HG03565 (cell line): ENCODE results near the gene LAPTM5.

Experiments used
- ATAC-seq: cut with Tn5 transposase; IDR thresholded peaks from one replicate; pipeline ENCODE4 v1.9.1; 2021; ENCODE audit warnings: mild to moderate bottlenecking, moderate library complexity; ENCODE audit not compliant: unreplicated experiment

Gene LAPTM5

DNA sequence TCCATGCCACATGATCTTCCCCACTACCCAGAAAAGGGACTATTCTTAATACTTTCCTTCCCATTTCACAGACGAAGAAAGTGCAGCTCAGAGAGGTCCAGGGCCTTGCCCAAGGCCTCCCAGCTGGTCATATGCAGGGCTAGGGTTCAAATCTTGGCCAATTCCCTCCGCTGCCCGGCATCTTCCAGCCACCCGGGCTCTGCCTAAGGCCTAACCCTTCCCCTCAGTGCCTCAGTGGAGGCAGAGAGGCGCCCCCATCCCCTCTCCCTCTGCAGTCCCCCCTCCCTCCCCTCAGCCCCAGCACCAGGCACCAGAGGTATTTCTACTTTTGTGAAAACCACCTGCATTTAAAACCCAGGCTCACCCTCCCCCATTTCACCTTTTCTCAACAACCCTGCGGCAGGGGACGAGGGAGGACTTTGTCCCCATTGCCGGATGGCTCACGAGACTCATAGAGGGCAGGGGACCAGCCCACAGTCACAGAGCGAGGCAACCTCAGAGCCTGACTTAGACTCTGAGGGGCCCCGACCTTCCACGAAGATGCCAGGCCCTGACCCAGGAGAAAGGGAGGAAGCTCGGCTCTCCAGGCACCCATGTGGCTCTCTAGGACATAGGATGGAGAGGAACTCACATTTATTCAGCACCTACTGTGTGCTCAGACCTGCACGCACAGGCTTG, 12.3 kb downstream of the LAPTM5 start:
- no peak for ATAC-seq

DNA sequence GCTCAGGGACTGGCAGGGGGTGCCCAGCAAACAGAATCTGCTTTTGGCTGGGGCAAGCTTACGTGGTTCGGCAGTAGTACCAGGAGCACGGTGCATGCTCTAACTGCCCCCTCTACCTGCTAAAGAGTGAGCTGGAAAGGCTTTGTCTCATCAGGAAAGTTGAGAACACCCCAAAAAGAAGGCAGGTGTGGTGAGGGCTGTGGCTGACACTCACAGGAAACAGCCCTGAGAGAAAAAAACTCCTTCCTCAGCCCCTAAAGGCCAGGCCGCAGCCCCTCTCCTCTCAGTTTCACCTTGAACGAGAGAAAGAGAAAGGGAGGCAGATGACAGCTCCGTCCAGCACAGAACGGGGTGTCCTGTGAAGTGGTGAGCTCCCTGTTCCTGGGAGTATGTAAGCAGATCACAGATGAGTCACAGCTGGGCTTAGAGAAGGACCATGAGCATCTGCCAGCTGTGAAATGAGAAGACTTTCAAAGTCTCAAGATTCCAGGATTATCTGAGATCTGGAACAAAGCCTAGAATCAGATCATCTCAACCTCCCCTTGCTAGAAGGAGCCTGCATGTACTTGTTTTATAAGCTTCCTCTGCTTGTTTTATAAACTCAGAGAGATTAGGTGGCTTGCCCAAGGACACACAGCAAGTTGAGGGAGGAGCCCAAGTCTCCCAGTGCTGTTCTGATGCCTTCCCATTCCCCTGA, 13.4 kb downstream of the LAPTM5 start:
- ATAC-seq: peak; percentile 18

DNA sequence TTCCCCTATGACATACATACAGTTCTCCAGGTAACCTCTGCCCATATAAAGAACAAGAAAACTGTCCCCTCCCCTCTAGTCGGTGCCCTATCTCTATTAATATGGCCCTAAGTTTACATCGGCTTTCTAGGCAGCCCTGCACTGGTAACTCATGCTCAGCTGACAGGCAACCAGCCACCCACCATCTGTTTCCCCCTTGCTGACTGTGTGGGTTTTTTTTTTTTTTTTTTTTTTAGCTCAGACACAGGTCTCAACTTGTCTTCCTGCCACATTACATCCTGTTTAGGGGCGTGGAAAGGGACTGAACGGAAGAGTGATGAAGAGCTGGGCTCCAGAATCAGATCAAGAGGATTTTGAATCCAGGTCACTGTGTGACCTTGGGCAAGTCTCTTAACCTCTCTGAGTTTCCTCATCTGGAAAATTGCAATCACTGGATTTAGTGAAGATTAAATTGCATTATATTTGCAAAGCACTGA, 14.0 kb downstream of the LAPTM5 start:
- peak; percentile 27 for ATAC-seq

DNA sequence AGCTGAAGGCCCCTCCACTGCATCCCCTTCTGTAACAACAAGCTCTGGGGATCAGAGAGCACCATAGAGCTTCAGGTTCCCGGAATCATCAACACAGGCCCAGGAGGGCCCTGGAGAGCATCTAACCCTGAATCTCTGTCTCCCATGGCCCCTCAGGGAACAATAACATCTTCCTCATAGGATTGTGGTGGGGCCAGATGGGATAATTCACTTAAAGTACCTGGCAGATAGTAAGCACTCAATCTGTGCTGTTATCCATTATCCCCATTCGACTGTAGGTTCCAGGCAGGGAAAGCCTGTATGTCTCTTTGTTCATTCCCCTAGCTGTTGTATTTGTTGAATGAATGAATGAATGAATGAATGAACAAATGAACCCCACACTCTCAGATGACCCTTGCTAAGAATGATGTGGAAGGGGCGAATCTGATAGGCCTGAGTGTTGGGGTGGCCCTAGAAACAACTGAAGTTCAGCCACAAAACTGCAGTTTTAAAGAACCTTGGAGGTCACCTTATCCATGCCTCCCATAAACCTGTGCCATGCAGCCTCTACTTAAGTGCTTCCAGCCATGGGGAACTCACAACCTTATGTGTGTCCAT, 14.5 kb downstream of the LAPTM5 start:
- ATAC-seq: no peak

DNA sequence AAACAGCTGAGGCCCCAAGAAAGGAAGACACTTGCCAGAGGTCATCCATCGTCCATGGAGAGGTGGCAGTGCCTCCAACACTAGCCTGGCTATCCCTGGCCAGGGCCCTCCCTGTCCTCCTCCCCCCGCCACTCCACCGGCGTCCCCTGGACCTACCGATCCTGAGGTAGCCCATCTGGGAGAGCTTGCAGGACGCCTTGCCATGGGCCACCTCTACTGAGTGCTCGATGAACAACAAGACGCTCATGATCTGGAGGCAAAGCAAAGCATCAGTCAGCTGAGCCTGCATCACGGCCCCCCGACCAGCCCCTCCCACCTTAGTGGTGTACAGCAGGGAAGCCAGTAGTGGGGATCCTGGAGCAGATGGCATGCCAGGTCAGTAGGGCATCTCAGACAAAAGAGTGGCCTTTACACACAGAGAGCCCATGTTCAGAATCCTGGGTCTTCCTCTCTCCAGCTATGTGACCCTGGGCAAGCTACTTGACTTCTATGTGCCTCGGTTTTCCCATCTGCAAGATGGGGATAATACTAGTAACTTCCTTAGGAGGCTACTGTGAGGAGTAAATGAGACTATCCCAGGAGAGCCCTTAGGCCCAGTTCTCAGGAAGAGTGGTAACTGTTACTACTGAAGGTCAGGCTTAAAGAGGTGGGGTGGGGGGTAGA, 15.1 kb downstream of the LAPTM5 start:
- ATAC-seq: no peak

DNA sequence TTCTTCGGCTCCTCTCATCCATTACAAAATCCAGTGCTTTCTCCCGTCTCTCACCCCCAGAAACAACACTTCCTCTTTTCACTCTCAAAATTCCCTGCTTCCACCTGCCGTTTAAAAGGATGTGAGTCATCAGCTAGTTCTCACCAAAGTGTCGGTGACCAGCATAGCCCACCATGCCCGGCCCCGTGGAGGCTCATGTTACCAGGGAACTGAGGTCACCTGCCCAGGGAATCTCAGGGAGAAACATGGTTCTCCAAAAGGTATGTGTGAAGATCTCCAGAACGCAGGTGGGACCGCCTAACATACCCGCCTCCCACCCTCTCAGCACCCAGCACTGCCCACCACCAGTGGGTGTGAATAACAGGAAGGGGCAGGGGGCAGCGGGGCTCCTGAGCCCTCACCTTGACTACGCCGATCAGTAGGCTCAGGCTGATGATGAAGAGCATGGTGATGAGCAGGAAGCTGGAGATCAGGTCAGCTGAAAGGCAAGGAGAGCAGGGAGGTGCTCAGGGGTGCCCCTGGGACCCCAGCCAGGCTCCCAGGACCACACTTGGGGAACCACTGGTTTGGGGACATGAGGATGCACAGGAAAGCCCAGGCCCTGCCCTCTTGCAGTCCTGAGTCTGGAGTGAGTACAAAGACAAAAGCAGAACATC, 16.2 kb downstream of the LAPTM5 start:
- ATAC-seq: no peak

DNA sequence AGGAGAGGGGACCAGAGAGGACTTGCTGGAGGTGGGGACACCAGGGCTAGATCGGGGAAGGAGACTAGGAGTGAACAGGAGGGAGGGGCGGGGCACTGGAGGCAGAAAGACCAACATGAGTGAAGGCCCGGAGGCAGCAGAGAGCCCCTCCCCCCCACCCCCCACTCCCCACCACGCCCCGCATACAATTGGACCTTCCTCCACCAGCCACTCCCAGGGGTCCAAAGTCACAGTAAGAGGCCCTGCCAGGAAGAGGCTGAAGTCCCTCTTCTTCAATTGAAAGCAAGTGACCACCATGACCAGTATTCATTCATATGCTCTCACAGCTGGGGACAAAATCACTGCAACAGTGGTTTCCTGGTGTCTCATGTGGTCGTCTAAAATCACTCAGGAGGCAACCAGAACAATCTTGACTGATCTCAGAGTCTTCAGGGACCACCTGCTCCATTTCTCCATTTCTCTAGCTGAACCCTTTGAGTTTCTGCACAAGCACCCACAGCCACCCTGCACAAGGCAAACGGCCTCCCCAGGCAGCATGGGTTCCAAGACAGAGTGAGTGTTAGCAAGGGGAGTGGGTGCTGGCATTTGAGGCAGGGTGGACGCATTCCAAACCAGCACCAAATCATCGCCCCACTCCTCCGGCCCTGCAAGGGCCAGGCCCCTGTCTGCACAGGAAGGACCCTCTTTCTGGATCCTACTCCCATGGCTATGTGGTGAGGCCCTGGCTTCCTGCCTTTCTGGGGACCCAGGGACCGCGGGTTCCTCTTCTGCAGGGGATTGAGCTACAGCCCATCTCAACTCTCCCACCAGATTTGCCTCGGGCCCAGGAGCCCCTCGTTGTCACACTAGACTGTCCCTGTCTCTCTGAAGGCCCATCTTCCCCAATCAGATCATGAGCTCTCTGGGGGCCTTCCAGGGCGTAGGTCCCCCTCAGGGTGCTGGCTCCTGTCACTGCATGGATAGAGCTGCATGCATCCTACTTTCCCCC, 17.0 kb downstream of the LAPTM5 start:
- no peak for ATAC-seq

DNA sequence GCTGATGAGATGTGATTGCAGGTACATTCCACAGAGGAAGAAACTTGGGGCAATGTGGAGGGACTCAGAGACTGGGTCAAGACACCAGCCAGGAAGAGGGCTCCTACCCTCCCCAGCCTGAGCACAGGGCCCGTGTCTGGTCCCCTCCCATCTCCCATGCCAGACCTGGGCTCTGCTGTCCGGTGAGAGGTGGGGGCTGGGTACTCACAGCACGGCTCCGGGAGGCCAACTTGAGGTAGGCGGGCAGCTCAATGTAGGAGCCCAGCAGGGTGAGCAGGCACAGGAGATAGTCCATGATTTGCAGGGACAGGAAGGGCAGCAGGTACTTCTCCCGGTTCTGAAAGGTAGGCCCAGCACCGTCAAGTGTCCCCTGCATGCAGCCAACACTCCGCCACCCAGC, 18.0 kb downstream of the LAPTM5 start:
- no peak for ATAC-seq

DNA sequence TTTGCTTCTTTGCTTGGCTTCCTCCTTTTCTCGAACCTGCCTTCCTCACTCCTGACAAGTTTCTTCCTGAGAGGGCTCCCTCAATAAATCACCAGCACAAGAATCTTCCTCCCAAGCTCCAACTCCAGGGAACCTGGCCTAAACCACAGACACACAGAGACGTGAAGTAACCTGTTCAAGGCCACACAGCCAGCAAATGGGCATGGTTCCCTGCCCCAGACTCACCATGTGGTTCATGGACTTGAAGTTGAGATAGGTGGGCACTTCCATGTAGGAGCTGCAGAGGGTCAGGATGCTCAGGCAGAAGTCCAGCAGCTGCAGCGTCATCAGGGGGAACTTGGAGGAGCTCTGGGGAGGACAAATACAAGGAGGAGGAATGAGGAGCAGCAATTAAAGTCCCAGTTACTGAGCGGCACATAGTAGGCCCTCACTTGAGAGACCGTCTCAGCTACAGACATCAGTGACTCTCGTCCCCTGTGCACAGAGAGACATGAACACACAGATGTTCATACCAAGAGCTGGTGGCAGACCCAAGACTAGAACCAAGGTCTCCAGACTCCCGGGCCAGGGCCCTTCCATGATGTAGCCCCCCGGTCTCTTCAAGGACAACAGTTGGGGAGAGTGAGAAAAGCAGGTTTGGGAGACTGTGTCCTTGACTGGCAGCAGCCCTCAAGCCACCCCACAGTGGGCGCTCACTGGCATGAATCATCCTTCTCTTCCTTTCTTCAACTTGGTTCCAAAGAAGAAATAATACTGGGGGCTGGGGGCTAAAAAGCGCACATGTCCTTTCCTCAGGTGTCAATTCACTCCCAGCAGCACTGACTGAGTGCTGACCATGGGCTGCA, 18.6 kb downstream of the LAPTM5 start:
- no peak for ATAC-seq

DNA sequence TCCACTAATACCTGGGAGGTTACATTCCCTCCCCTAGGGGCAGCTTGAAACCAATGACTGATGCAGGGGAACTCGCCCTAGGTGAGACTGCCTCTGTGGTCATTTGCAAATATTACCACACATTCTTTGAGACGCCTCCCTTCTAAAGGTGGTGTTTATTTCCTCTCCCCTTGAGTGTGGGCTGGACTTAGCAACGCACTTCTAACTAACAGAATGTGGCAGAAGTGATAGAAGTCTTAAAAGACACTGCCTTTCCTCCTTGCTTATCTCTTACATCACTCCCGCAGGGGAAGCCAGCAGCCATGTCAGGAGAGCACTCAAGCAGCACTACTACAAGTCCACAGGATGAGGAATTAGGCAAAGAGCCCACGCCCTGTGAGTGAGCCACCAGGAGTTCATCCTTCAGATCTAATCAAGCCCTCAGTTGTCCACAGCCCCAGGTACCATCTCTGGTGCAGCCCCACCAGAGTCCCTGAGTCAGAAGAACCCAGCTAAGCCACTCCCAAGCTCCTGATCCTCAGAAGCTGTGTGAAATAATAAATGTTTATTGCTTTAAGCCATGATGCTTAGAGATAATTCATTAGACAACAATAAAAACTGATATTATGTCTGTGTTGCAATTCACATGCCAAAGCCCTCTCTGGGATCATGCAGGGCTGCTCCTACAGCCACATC, 19.4 kb downstream of the LAPTM5 start:
- ATAC-seq: no peak

DNA sequence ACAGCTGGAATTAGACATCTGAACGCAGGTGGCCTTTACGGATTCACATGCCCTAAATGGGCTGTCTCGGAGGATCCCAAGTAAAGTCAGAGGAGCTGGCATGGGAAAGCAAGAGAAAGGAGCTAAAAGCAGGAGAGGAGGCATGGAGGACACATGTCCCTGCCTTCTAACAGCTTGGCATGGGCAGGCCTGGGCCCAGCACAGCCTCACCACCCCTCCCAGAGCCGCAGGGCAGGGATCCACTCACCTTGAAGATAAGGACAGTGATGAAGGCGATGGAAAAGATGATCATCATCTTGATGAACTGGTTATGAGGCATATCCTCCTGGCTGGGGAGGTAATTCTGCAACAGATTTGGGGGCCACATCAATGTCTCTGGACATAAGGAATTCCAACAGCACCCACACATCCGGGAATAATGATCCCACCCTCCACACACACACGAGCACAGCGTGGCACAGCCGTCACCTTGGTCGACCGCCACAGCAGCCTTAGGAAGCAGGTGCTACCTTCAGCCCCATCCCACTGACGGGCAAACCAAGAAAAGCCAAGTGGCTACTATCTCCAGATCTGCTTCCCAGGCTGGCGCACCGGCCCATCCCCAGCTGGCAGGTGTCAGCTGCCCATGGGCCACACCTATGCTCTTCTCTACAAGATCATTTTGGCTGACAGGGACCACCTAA, 20.1 kb downstream of the LAPTM5 start:
- no peak for ATAC-seq

DNA sequence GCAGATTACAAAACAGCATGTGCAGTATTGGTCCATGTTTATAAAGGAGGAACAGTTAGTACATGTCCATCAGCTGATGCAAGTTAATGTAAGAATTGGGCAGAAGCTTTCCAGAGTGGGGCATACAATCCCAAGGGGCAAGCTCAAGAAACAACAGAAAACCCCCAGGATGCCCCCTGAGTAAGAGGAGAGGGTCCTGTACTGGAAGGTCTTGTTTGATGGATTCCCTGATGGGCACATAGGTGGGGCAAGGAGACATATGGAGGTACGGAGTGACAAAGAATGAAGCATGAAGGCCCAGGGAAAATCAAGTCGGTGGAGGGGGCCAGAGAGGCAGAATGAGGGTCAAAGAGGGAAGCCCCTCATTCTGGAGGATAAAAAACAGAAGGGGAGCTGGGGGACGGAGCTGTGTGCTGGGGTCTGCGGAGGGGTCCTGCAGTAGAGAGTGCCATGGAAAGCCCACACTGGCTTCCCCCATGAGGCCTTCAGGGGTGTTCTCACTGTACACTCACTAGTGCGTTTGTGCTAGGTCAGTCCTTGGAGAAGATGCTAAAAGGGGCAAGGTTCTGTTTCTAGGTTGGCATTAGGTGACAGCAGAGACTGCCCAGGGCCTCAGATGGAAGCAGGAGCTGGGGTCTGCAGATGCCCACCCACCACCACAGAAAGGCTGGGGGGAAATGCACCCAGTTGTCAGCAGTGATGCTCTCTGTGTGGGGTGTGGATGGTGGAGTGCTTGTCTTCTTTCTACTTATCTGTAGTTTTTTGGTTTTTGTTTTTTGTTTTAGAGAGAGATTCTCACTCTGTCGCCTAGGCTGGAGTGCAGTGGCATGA, 21.7 kb downstream of the LAPTM5 start:
- no peak for ATAC-seq

DNA sequence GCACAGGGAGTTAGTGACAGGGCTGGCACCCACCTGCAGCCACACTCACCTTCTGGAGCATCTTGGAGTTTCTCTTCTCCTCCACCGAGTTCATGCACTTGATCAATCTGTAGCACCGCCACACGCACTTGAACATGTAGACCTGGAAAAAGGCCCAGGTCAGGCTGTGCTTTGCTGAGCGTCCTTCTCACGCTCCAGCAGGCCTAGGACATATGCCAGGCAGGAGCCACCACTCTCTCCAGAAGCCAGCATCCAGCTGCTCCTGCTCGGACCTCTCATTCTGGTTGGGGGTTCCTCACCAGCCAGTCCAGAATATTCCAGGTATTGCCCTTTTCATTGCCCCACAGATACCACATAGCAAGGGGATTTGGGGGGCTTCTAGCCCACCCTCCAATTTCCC, 22.4 kb downstream of the LAPTM5 start:
- no peak for ATAC-seq

DNA sequence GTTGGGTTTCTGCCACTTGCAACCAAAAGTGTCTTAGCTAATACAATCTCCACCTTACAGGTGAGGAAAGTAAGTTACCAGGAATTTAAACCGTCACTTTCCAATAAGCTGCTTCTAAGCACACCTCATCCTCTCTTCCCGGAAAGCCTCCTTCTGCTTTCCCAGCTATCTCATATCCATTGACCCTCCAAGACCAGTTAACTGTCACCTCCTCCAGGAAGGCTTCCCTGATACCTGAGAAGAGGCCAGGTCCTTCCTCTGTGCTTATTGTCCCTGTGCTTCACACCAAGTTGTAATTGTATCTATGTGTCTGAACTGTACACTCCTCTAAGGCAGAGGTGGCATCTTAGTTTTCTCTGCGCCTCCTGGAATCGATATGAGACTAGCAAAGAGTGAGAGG, 23.0 kb downstream of the LAPTM5 start:
- no peak for ATAC-seq

DNA sequence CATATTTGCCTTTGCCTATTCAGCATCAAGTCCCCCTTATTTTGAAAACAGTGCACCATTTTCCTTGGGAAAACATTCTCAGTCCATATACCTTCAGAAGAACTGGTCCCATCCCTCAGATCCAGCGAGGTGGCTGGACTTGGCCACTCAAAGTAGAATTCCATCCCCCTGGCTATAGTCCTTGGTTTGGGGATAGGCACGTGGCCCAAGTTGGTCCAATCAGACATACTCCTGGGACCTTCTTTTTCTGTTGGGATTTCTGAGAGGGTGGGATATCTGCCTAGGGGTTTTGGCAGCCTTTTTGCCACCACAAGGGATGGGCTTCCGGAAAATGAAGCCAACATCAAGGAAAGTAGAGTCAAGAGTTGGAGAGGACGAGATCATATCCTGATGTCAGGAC, 23.5 kb downstream of the LAPTM5 start:
- no peak for ATAC-seq

DNA sequence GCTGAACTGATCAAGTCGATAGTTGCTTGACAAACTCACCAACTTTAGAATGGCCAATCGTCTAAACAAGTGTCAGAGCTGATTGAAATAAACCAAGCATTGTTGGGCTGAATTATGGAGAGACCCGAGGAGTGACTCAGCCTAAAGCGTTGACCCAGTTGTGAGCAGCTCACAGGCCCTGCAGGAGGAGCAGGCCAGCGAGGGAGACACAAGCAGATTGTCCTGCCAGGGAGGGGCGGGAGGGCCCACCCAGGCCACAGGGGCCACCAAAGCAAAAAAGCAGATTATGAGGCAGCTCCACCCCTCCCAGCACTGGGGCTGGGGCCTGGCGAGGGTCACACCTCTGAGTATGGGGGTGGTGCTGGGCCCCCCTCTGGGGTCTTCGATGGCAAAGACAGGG, 24.1 kb downstream of the LAPTM5 start:
- no peak for ATAC-seq
